Right atrium auricular region (tissue), 2 donors: ENCODE results near the gene BMPR1B. TPM values are rescaled to one million over a fixed set of nuclear protein-coding genes. Genes with fewer than 3 reads are reported as not detected.

ENCODE experiments used
- DNase-seq: peaks from one replicate; pipeline ENCODE4 v3.0.0-alpha.2; 2019; ENCODE audit warnings: low spot score
- H3K27ac ChIP-seq, 2 donors: fragments of 200-600 bp; sonication (generic); 1 replicate in 1 of 2; 2 replicates in 1 of 2; pipeline ENCODE4 v1.5.1; 2016 to 2019
- H3K27me3 ChIP-seq, 2 donors: fragments of 200-600 bp; sonication (generic); one replicate each; pipeline versions ENCODE4 v1.5.1 to v1.6.0; 2017 to 2019
- H3K36me3 ChIP-seq: fragments of 200-600 bp; sonication (generic); one replicate; pipeline ENCODE4 v1.5.1; 2016
- H3K4me1 ChIP-seq, 2 donors: fragments of 200-600 bp; sonication (generic); one replicate each; pipeline versions ENCODE4 v1.5.1 to v1.6.0; 2017 to 2019
- H3K4me3 ChIP-seq, 2 donors: fragments of 200-600 bp; sonication (generic); 1 replicate in 1 of 2; 2 replicates in 1 of 2; pipeline ENCODE4 v1.5.1; 2017 to 2019; ENCODE audit warnings: mild to moderate bottlenecking in 1 of 2, moderate library complexity in 1 of 2
- H3K9me3 ChIP-seq, 2 donors: fragments of 200-600 bp; sonication (generic); one replicate each; pipeline ENCODE4 v1.5.1; 2019
- CTCF ChIP-seq, 2 donors: fragments of 200-600 bp; sonication (generic); IDR thresholded peaks; one replicate each; pipeline ENCODE4 v1.5.1; 2019; ENCODE audit warnings: antibody characterized with exemption in 2 of 2
- total RNA-seq, 2 donors: library from RNA; depleted of rRNA; stranded (reverse); fragments of >200 nt; gene quantifications; one replicate each; pipeline ENCODE4 v1.1.0, GENCODE V29; 2016

BMPR1B gene
- total RNA-seq, 2 donors from 2014 or later: 0.82 to 1.4 TPM

GRCh38 chr4:95017305-95018064, 259.7 kb downstream of the BMPR1B start:
- no peak for TF ChIP-seq CTCF (IDR thresholded peaks at IDR 0.05)
- Histone ChIP-seq H3K4me1 (no peaks in the 10 kb centered on the region), H3K27me3 (no peaks in the 10 kb centered on the region), H3K36me3 (no peaks in the 10 kb centered on the region), H3K27ac (no peak overlapping the region), H3K4me3 (no peak overlapping the region), H3K9me3 (no peaks in the 10 kb centered on the region)
- DNase-seq: no peak

- Histone ChIP-seq H3K27ac (no peak overlapping the region), H3K9me3 (no peaks in the 10 kb centered on the region), H3K4me3 (no peak overlapping the region), H3K36me3 (no peaks in the 10 kb centered on the region), H3K27me3 (no peaks in the 10 kb centered on the region), H3K4me1 (no peaks in the 10 kb centered on the region)
- TF ChIP-seq CTCF (IDR thresholded peaks at IDR 0.05): no peak
- DNase-seq: no peak
These were observed 261.0 kb downstream of the BMPR1B start for GRCh38 chr4:95018785-95019184.

- Histone ChIP-seq H3K36me3 (no peaks in the 10 kb centered on the region), H3K27me3 (no peaks in the 10 kb centered on the region), H3K9me3 (no peaks in the 10 kb centered on the region), H3K4me3 (no peak overlapping the region), H3K4me1 (no peaks in the 10 kb centered on the region), H3K27ac (no peak overlapping the region)
- TF ChIP-seq CTCF (IDR thresholded peaks at IDR 0.05): no peak
- no peak for DNase-seq
These were observed 262.8 kb downstream of the BMPR1B start for GRCh38 chr4:95020521-95020920.

- DNase-seq: no peak
- no peak overlapping the region for H3K27ac ChIP-seq
- no peaks in the 10 kb centered on the region for H3K36me3 ChIP-seq
- no peak for TF ChIP-seq CTCF (IDR thresholded peaks at IDR 0.05)
- no peaks in the 10 kb centered on the region for H3K9me3 ChIP-seq
- no peaks in the 10 kb centered on the region for H3K4me1 ChIP-seq
- no peaks in the 10 kb centered on the region for H3K27me3 ChIP-seq
- no peak overlapping the region for H3K4me3 ChIP-seq
These were observed 263.3 kb downstream of the BMPR1B start for GRCh38 chr4:95021099-95021498.

GRCh38 chr4:95023110-95023509, 265.4 kb downstream of the BMPR1B start:
- Histone ChIP-seq H3K4me3 (no peak overlapping the region), H3K27me3 (no peaks in the 10 kb centered on the region), H3K36me3 (no peaks in the 10 kb centered on the region), H3K27ac (no peak overlapping the region), H3K9me3 (no peaks in the 10 kb centered on the region), H3K4me1 (no peaks in the 10 kb centered on the region)
- no peak for DNase-seq
- no peak for TF ChIP-seq CTCF (IDR thresholded peaks at IDR 0.05)
